ENCODE data around the gene LKAAEAR1.

- TF ChIP-seq, protein P1, sequence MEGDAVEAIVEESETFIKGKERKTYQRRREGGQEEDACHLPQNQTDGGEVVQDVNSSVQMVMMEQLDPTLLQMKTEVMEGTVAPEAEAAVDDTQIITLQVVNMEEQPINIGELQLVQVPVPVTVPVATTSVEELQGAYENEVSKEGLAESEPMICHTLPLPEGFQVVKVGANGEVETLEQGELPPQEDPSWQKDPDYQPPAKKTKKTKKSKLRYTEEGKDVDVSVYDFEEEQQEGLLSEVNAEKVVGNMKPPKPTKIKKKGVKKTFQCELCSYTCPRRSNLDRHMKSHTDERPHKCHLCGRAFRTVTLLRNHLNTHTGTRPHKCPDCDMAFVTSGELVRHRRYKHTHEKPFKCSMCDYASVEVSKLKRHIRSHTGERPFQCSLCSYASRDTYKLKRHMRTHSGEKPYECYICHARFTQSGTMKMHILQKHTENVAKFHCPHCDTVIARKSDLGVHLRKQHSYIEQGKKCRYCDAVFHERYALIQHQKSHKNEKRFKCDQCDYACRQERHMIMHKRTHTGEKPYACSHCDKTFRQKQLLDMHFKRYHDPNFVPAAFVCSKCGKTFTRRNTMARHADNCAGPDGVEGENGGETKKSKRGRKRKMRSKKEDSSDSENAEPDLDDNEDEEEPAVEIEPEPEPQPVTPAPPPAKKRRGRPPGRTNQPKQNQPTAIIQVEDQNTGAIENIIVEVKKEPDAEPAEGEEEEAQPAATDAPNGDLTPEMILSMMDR (IDR thresholded peaks at IDR 0.05) = no peak
- TF ChIP-seq TP53 (CRISPR knock-in tag; IDR thresholded peaks at IDR 0.05) = no peak
- no peak for TF ChIP-seq ZBTB21 (CRISPR knock-in tag; IDR thresholded peaks at IDR 0.05; ENCODE audit: borderline replicate concordance)
Measured at GRCh38 chr20:64090165-64090564, 6.0 kb upstream of the LKAAEAR1 start.

Measured in WTC11 (cell line).